Activated naive CD4-positive, alpha-beta T cell treated with Interleukin-2 at 50 U/mL for 16 hours (primary cell): ENCODE results near the gene WNK2.

Source experiments
- DNase-seq: peaks from one replicate; pipeline ENCODE4 v3.0.0-alpha.2; 2020

WNK2 gene

GRCh38 chr9:93183663-93184431, at the start of gene WNK2:
WNK2 (plus strand) TSS chr9:93184139; CDS start chr9:93184930, 791 bp downstream.
- DNase-seq = peak; percentile 47

- no peak for DNase-seq
Observed at GRCh38 chr9:93134740-93135444, 49.0 kb upstream of the WNK2 start.

- no peak for DNase-seq
Observed at GRCh38 chr9:93136011-93136440, 47.9 kb upstream of the WNK2 start.

GRCh38 chr9:93137362-93137761, 46.6 kb upstream of the WNK2 start:
- no peak for DNase-seq

- no peak for DNase-seq
Observed at GRCh38 chr9:93138171-93138764, 45.7 kb upstream of the WNK2 start.

- no peak for DNase-seq
Observed at GRCh38 chr9:93139365-93140182, 44.4 kb upstream of the WNK2 start.

GRCh38 chr9:93141771-93142483, 42.0 kb upstream of the WNK2 start:
- DNase-seq = no peak

- DNase-seq = peak; percentile 48
Observed at GRCh38 chr9:93143830-93144530, 40.0 kb upstream of the WNK2 start.

- peak; percentile 52 for DNase-seq
Observed at GRCh38 chr9:93146696-93147095, 37.2 kb upstream of the WNK2 start.

- DNase-seq = no peak
Observed at GRCh38 chr9:93147632-93148031, 36.3 kb upstream of the WNK2 start.

- DNase-seq = no peak
Observed at GRCh38 chr9:93148721-93149120, 35.2 kb upstream of the WNK2 start.

GRCh38 chr9:93149361-93149760, 34.6 kb upstream of the WNK2 start:
- DNase-seq = no peak

- DNase-seq = no peak
Observed at GRCh38 chr9:93151097-93151784, 32.7 kb upstream of the WNK2 start.

GRCh38 chr9:93154293-93154903, 29.5 kb upstream of the WNK2 start:
- DNase-seq = peak; percentile 32

GRCh38 chr9:93155716-93156474, 28.0 kb upstream of the WNK2 start:
- DNase-seq = no peak

GRCh38 chr9:93156475-93157008, 27.4 kb upstream of the WNK2 start:
- peak; percentile 59 for DNase-seq

GRCh38 chr9:93159601-93160471, 24.1 kb upstream of the WNK2 start:
- peak; percentile 77 for DNase-seq

GRCh38 chr9:93161786-93162562, 22.0 kb upstream of the WNK2 start:
- DNase-seq = no peak
